ENCODE results near the gene WDR75. TPM values are rescaled to one million over a fixed set of nuclear protein-coding genes. Genes with fewer than 3 reads are reported as not detected.

WDR75 gene
- total RNA-seq, 4 donors from 2014 or later: 31.6 to 49.4 (median 38.8) TPM

GRCh38 chr2:189515264-189515663, 74.0 kb downstream of the WDR75 start:
- ATAC-seq (ENCODE audit: low FRiP score): no peak

DNA sequence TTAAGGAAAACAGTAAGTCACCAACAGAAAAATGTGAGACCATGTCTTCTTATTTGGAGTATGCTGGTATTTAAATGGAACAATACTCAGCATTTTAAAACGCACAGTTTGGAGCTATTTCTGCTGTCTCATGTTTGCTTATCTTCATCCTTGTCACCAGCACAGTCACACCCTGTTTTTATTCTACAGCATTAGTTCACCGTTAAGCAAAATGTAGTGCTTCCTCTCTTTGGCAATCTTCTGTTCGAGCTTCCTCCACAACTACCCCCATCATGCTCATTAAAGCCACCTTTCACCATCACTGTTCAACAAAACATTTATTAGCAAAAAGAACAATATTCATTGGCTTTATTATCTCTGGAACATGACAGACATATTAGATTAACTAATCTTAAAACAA, 75.3 kb downstream of the WDR75 start:
- TF ChIP-seq CTCF (IDR thresholded peaks at IDR 0.05): no peak
- ATAC-seq (ENCODE audit: low FRiP score) (no peak), DNase-seq (ENCODE audit: low spot score) (no peak)

More at GRCh38 chr2:189515264-189515663, 74.0 kb downstream of the WDR75 start:
- TF ChIP-seq CTCF (IDR thresholded peaks at IDR 0.05): no peak
- no peak for DNase-seq (ENCODE audit: low spot score)

GRCh38 chr2:189517847-189518535, 76.7 kb downstream of the WDR75 start:
- TF ChIP-seq CTCF (IDR thresholded peaks at IDR 0.05): no peak

GRCh38 chr2:189519631-189520387, 78.5 kb downstream of the WDR75 start:
- TF ChIP-seq CTCF (IDR thresholded peaks at IDR 0.05): no peak
- no peak for ATAC-seq (ENCODE audit: low FRiP score)
- DNase-seq (ENCODE audit: low spot score): no peak

More at GRCh38 chr2:189517847-189518535, 76.7 kb downstream of the WDR75 start:
- ATAC-seq (ENCODE audit: low FRiP score): no peak
- no peak for DNase-seq (ENCODE audit: low spot score)

- no peak for ATAC-seq (ENCODE audit: low FRiP score)
- DNase-seq (ENCODE audit: low spot score): no peak
- TF ChIP-seq CTCF (IDR thresholded peaks at IDR 0.05): no peak
Observed at GRCh38 chr2:189521699-189522434, 80.6 kb downstream of the WDR75 start.

DNA sequence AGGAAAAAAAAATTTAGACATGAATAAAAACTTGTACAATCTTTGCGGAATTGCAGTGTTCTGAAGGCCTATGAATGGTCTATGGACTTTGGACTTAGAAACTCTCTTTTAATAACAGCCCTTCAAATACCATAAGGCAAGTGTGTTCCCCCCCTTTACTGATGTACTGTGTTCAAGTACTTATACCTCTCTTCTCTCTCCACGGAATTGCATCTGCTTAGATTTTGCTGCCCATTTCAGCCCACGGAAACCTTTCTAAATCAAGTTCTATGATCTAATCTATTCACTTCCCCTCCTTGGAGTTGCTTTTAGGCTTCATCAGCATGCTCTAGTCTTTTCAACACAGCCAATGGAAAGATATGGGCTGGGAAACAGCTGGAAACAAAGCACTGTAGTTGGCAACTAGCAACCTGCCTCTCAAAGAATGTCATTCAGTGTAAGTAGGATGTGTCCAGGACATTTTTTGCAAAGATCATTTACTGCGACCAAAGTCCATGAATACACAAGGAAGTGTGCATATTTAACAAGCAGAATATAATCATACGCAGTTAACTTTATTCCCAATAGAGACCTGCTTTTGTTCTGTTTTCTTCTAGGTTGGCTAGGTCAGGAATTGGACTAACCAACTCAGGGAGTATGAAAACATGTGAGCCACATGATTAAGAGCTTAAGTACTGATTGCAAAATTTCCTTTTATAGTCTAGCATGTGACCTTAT, 81.3 kb downstream of the WDR75 start:
- ATAC-seq (ENCODE audit: low FRiP score) (no peak), DNase-seq (ENCODE audit: low spot score) (no peak)
- no peak for TF ChIP-seq CTCF (IDR thresholded peaks at IDR 0.05)

Data from omental fat pad (tissue), 4 donors.